BJ (cell line): ENCODE measurements around the gene UBASH3A. TPM values are rescaled to one million over a fixed set of nuclear protein-coding genes. Genes with fewer than 3 reads are reported as not detected.

Experiments
- CTCF ChIA-PET: fragments of 350-600 bp; formaldehyde crosslinking; extraction: SDS; loops from one replicate; lab custom pipeline; 2021; ENCODE audit warnings: antibody characterized with exemption, inconsistent platforms; lab: Yijun Ruan, JAX
- POLR2A ChIA-PET: fragments of 300-600 bp; sonication (Branson Sonifier 250); formaldehyde crosslinking; extraction: SDS; loops from one replicate; lab custom pipeline; 2021; ENCODE audit warnings: antibody characterized with exemption; lab: Charles Lee
- DNase-seq: peaks from one replicate; pipeline ENCODE4 v3.0.0-alpha.2; 2011; ENCODE audit warnings: low read depth
- H3K27me3 ChIP-seq: 2 replicates; pipeline ENCODE4 v1.6.0; 2011; ENCODE audit warnings: low read length; ENCODE audit not compliant: control insufficient read depth, insufficient read depth
- H3K36me3 ChIP-seq: 2 replicates; pipeline ENCODE4 v1.5.1; 2011; ENCODE audit warnings: low read length; ENCODE audit not compliant: control insufficient read depth, insufficient read depth
- H3K4me3 ChIP-seq: 2 replicates; pipeline ENCODE4 v1.5.1; 2011; ENCODE audit warnings: low read depth, mild to moderate bottlenecking, control low read depth, low read length
- polyA plus RNA-seq: library from polyadenylated mRNA; depleted of rRNA; stranded (reverse); fragments of >200 nt; gene quantifications from 2 replicates; pipeline ENCODE4 v1.2.3, GENCODE V29; 2011
- TF ChIP-seq, protein P1 (sequence below): IDR thresholded peaks from 2 replicates; pipeline ENCODE4 v1.5.1; 2011; ENCODE audit warnings: low read depth, mild to moderate bottlenecking, control low read depth, inconsistent platforms, low read length, moderate library complexity; ENCODE audit not compliant: insufficient read depth

Gene UBASH3A
- polyA plus RNA-seq, 1 experiment: not detected

DNA sequence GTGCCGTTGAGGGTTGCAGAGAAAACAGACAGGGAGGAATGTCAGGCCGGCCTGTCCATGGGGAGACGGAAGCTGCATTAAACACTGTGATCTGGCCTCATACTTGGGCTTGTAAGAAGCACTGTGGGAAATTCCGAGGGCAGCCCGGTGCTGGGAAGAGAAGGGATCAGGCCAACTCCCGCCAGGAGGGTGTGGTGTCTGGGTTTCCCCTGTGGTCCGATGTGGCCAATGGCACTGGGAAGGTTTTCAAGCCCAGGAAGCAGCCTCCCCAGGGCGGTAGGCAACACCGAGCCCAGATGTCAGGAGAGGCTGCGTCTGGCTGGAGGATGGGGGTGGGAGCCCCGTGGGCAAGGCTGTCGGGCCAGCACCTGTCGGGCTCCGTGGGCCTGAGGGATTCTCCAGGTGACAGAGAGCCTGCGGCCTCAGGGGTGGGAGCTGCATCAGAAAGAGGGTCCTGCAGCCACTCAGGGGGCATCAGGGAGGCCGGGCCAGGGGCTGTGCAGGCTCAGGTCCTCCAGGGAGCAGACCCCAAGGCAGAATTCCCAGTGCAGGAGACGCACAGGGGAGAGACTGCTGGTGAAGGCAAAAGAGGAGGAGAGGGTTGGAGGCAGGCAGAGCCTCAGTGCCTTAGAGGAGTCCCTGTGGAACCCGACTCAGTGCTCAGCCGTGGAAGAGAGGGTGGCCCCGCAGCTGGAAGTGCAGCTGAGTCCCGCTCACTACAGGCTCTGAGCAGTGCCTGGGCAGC, 8.4 kb downstream of the UBASH3A start:
- no peaks in the 10 kb centered on the region for H3K36me3 ChIP-seq
- TF ChIP-seq, protein P1, sequence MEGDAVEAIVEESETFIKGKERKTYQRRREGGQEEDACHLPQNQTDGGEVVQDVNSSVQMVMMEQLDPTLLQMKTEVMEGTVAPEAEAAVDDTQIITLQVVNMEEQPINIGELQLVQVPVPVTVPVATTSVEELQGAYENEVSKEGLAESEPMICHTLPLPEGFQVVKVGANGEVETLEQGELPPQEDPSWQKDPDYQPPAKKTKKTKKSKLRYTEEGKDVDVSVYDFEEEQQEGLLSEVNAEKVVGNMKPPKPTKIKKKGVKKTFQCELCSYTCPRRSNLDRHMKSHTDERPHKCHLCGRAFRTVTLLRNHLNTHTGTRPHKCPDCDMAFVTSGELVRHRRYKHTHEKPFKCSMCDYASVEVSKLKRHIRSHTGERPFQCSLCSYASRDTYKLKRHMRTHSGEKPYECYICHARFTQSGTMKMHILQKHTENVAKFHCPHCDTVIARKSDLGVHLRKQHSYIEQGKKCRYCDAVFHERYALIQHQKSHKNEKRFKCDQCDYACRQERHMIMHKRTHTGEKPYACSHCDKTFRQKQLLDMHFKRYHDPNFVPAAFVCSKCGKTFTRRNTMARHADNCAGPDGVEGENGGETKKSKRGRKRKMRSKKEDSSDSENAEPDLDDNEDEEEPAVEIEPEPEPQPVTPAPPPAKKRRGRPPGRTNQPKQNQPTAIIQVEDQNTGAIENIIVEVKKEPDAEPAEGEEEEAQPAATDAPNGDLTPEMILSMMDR: no peak
- no peak overlapping the region for H3K4me3 ChIP-seq
- H3K27me3 ChIP-seq: no peaks in the 10 kb centered on the region
- no peak for DNase-seq
- ChIA-PET POLR2A (no interaction called here), CTCF (no interaction called here)

DNA sequence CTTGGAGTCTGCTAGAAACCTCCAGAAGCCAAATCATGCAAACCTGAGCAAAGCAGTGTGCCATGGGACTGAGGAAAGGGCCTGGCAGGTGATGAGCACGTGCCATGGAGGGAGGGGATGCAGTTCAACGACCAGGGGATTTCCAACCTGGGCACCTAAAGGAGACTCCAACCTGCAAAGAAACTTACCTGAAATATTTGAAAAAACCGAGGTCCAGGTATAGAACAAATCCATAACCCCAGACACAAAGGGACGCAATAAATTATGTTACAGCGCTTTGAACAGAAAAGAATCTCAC, 8.9 kb downstream of the UBASH3A start:
- POLR2A ChIA-PET: no interaction called here
- TF ChIP-seq, protein P1: no peak
- no peak for DNase-seq
- H3K4me3 ChIP-seq: no peak overlapping the region
- no peaks in the 10 kb centered on the region for H3K27me3 ChIP-seq
- no peaks in the 10 kb centered on the region for H3K36me3 ChIP-seq
- CTCF ChIA-PET: no interaction called here

DNA sequence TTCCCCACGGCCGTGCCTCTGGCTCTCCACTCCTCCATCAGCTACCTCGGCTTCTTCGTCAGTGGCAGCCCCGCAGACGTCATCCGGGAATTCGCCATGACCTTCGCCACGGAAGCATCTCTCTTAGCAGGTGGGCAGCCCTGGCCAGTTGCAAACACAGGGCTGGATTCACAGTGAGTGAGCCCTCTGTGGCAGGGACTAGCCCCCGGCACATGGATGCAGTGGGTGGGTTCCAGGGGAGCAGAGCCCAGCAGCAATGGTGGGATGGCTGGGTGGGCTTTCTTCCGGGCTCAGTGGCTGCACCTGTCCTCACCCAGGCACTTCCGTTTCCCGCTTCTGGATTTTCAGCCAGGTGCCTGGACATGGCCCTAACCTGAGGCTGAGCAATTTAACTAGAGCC, 9.4 kb downstream of the UBASH3A start:
- ChIA-PET CTCF (no interaction called here), POLR2A (no interaction called here)
- no peak for DNase-seq
- TF ChIP-seq, protein P1: no peak
- H3K4me3 ChIP-seq: no peak overlapping the region
- no peaks in the 10 kb centered on the region for H3K36me3 ChIP-seq
- H3K27me3 ChIP-seq: no peaks in the 10 kb centered on the region

DNA sequence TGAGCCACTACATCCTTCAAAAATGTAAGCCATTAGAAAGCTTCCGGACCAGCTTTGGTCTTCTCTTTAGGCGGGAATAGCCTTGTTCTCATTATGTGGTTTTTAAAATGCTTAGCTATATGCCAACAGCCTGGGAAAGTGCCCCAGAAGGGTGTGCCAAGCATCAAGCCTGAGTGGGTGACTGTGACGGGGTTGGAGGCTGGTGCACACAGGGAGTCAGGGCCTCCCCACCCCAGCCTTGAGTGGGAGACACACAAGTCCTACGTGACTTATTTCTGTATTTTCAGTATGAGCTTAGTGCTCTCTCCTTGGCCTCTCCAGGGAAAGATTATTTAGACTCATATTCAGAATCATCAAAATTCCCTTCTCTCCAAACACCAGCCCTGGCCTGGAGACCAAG, 9.8 kb downstream of the UBASH3A start:
- Histone ChIP-seq H3K36me3 (no peaks in the 10 kb centered on the region), H3K27me3 (no peaks in the 10 kb centered on the region), H3K4me3 (no peak overlapping the region)
- ChIA-PET POLR2A (no interaction called here), CTCF (no interaction called here)
- TF ChIP-seq, protein P1: no peak
- DNase-seq: no peak

DNA sequence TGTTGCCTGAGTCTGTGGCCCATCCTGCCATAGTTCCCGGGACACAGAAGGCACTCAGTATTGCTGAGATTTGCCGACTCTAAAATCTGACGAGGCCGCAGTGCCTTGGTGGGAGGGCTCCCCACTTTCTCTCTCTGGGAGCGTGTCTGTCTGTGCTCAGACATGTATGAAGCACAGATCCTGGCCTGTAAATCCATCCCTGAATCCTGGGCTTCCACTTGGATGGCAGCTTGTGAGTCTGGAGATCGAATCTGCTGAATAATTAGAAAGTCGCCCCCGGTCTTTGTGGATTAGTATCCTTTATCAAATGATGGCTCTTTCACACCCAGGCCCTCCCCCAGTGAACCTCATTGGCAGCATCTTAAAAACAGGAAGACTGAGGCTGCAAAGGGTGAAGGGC, 10.4 kb downstream of the UBASH3A start:
- no peaks in the 10 kb centered on the region for H3K27me3 ChIP-seq
- TF ChIP-seq, protein P1: no peak
- DNase-seq: no peak
- no peak overlapping the region for H3K4me3 ChIP-seq
- POLR2A ChIA-PET: no interaction called here
- CTCF ChIA-PET: no interaction called here
- H3K36me3 ChIP-seq: no peaks in the 10 kb centered on the region
